Inflammatory macrophage treated with lipopolysaccharide for 1 hour (primary cell): Measurements from ENCODE around the gene XIAP.

Experiments
- DNase-seq, 2 donors: peaks; one replicate each; pipeline ENCODE4 v3.0.0-alpha.2; 2020 to 2022

XIAP gene

GRCh38 chrX:123961268-123962005, 101.6 kb downstream of the XIAP start, which contains the start of gene STAG2:
Gene STAG2, plus strand, starts transcription at chrX:123961706. Its CDS starts 60,922 bp downstream, at chrX:124022628.
- peak; percentile 59 to 68 for DNase-seq

- DNase-seq = peak; percentile 18
These were observed 102.2 kb downstream of the XIAP start for GRCh38 chrX:123962006-123962467.

GRCh38 chrX:123962794-123963373, 103.0 kb downstream of the XIAP start:
- DNase-seq = peak; percentile 75 to 84
